GM12864 (cell line): ENCODE data around the gene DBNDD1.

Experiments used
- DNase-seq: peaks from one replicate; pipeline ENCODE4 v3.0.0-alpha.2; 2011; ENCODE audit warnings: low read depth
- H3K4me3 ChIP-seq: 2 replicates; pipeline ENCODE4 v1.5.1; 2011; ENCODE audit warnings: mild to moderate bottlenecking, low read depth, low read length, control low read depth
- TF ChIP-seq, protein P1 (sequence below): IDR thresholded peaks from 2 replicates; pipeline ENCODE4 v1.5.1; 2011; ENCODE audit warnings: low read depth, mild to moderate bottlenecking, moderate library complexity, low read length, control low read depth, inconsistent platforms; ENCODE audit errors: missing control alignments

DBNDD1 gene

DNA sequence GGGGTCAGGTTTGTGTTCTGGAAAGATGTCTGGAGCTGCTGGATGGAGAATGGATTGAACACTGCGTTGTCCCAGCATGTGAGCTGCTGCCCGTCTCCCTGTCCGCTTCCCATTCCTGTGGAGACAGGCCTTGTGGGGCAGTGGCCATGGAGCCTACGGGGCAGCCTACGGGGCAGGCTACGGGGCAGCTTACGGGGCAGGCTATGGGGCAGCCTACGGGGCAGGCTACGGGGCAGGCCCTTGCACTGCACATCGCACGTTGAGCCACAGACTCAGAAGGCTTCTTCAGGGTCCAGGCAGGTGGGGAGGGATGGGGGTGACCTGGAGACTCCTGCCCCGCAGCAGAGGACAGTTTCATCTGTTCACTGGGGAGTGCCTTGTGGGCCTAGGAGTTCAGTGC, 9.7 kb upstream of the DBNDD1 start:
- TF ChIP-seq, protein P1, sequence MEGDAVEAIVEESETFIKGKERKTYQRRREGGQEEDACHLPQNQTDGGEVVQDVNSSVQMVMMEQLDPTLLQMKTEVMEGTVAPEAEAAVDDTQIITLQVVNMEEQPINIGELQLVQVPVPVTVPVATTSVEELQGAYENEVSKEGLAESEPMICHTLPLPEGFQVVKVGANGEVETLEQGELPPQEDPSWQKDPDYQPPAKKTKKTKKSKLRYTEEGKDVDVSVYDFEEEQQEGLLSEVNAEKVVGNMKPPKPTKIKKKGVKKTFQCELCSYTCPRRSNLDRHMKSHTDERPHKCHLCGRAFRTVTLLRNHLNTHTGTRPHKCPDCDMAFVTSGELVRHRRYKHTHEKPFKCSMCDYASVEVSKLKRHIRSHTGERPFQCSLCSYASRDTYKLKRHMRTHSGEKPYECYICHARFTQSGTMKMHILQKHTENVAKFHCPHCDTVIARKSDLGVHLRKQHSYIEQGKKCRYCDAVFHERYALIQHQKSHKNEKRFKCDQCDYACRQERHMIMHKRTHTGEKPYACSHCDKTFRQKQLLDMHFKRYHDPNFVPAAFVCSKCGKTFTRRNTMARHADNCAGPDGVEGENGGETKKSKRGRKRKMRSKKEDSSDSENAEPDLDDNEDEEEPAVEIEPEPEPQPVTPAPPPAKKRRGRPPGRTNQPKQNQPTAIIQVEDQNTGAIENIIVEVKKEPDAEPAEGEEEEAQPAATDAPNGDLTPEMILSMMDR: no peak
- no peak overlapping the region for H3K4me3 ChIP-seq
- no peak for DNase-seq

DNA sequence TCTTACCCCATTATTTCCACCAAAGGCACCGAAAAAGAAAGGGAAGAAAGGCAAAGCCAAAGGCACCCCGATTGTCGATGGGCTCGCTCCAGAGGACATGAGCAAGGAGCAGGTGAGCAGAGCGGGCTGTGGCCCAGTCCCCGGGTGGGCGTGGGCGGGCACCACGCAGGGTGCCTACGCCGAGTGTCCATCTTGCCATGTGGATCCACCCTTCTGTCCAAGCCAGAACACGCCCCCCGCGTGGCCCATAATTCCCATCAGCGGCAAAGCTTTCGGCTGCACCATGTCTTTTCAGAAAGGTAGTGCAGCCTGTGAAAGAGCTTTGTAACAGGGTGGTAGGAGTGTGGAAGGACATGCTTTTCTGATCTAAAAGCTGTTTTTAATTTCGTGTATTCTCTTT, 8.4 kb upstream of the DBNDD1 start:
- no peak for DNase-seq
- no peak overlapping the region for H3K4me3 ChIP-seq
- TF ChIP-seq, protein P1: no peak

DNA sequence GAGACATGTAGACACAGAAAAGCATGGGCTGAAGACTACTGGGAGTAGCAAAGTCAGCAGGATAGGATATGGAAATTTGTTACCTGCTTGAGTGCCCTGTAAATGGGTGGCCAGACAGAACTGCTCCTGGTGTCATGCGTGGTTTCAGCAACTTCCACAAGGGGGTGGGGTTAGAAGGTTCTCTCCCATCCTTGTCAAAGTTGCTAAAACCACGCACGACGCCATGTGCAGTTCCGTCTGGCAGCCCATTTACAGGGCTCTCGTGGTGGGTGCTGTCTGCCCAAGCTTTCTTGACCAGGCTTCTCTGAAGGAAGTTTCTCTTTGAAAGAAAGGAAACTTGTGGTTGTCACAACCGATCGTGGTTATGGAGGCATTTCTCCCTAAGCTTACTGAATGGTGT, 6.9 kb upstream of the DBNDD1 start:
- H3K4me3 ChIP-seq: no peak overlapping the region
- no peak for DNase-seq
- TF ChIP-seq, protein P1: no peak

DNA sequence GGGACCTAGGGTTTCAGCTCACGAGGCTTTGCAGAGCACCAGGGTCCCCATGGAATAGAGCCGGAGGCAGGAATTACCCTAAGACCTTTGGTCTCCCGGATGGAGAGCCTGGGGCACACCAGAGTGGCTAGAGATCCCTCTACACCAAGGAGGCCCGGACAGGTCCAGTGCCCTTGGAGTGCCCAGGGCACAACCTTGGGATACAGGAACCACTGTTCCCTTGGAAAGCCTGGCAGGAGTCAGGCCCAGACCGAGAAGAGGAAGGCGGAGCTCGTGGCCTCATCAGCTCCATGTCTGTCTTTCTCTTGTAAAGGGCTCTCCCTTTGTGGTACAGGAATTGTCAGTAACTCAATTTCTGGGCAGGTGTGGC, 3.8 kb upstream of the DBNDD1 start:
- TF ChIP-seq, protein P1: no peak
- H3K4me3 ChIP-seq: peak overlapping the region; percentile 46; the same call in 1 of the 2 replicates
- no peak for DNase-seq

DNA sequence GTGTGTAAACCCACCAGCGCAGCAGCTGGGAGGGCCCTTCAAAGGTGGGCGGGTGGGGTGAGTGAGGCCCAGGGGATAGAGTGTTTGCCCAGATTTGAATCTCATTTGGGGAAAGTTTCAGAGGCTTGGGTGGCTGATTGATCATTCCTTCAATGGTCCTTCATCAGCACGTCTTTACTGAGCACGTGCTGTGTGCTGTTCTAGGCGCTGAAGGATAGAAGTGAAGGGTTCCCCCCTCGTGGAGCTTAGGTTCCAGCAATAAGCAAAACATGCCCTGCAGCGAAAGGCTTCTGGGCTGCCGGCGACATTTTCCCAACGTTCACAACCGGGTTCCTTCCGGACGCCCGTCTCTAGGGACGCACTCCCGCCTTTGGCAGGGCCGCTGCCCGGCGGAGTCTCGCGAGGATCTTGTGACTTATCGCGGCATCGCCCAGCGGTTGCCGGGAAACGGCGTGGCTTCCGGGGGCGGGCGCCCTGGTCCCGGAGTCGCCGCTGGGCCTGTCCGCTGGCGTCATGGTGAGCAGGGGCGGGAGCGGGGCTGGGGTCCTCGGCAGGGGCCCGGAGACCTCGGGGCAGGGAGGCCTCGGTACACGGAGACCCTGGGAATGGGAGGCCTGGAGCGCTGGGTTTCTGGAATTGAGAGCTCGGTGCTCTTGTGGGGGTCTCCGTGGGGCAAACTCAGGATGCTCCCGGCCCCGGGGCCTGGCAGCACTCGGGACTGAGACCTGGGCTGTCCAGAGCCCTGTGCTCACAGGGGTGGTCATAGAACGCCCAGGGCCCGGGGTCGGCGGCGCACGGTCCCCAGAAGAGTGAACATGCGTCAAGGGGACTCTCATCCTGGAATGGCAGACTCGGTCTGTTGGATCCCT, 3.2 kb upstream of the DBNDD1 start:
- peak overlapping the region; percentile 46 for H3K4me3 ChIP-seq
- TF ChIP-seq, protein P1: no peak
- peak; percentile 24 for DNase-seq

DNA sequence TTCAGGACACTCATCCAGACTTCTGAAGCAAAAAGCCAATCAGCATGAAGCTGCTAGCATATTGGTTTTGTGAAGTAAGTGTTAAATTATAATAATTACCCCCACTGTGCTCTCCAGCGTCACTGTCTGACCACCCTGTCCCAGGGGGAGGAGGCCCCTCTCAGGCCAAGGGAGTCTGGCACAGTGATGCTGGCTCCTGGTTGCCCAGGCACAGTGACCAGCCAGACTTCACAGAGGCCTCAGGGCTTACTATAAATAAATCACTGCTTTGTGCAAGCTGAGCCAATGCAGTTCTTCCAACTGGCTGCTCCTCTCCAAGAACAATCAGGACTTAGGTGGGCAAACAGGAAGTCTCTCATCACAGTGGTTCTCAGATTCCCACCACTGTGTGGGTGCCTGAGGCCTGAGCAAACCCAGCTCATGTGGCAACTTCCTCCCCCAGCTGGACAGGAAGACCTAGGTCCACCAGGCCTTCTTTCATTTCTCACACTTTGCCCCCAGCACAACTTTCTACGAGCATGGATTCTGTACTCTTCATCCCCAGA, 1.7 kb upstream of the DBNDD1 start:
- H3K4me3 ChIP-seq: no peak overlapping the region
- TF ChIP-seq, protein P1: no peak
- no peak for DNase-seq

DNA sequence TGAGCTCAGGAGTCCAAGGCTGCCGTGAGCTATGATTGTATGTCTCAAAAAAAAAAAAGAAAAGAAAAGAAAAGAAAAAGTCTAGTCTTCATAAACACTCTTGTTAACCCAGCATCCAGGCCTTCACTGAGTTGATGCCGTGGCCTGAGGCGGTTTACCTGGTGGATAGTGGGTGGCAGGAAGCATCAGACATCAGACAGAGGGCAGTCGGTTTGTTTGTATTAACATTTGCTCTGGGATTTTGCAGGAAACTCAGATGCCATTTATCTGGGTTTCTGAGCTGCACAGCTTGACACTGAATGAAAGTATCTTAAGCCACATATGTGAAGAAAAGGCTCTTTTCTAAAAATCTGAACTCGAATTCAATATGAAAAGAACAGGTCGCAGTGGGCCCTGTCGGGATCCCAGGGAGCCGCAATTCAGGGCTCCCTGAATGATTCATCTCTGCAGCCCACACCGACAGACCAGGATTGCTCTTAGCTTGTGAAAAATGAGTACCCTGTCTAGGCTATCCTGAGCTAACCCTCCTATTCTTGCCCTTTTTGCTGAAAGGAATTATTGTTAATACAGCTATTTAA, 1.1 kb upstream of the DBNDD1 start:
- H3K4me3 ChIP-seq: no peak overlapping the region
- DNase-seq: no peak
- TF ChIP-seq, protein P1: no peak
